HEK293 (cell line): ENCODE data around the gene LRCH2.

ENCODE experiments used
- GFI1B ChIP-seq: fragments of 450-650 bp; formaldehyde crosslinking; IDR thresholded peaks from 2 replicates; pipeline ENCODE4 v1.5.1; 2016; ENCODE audit warnings: missing biosample characterization, missing genetic modification characterization
- SP7 ChIP-seq: fragments of 450-650 bp; formaldehyde crosslinking; IDR thresholded peaks from 2 replicates; pipeline ENCODE4 v1.5.1; 2016; ENCODE audit warnings: missing biosample characterization, missing genetic modification characterization
- ZBTB17 ChIP-seq: fragments of 450-650 bp; formaldehyde crosslinking; IDR thresholded peaks from 2 replicates; pipeline ENCODE4 v1.5.1; 2016; ENCODE audit warnings: missing biosample characterization, missing genetic modification characterization
- TF ChIP-seq, protein P1 (sequence below): fragments of 450-650 bp; formaldehyde crosslinking; IDR thresholded peaks from 2 replicates; pipeline ENCODE4 v1.5.1; 2016; ENCODE audit warnings: missing biosample characterization, missing genetic modification characterization

DNA sequence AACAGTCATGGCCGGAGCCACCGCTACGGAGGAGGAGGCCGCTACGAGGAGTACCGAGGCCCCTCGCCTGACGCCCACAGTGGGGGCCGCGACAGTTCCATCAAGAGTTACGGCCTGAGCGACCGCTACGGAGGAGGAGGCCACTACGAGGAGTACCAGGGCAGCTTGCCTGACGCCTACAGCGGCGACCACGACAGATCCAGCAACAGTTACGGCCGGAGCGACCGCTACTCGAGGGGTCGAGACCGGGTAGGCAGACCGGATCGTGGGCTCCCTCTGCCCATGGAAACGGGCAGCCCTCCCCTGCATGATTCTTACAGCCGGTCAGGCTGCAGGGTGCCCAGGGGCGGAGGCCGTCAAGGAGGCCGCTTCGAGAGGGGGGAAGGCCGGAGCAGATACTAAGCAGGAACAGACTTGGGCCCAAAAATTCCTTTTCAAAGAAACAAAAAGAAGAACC lies 41.6 kb downstream of the LRCH2 start:
- no peak for TF ChIP-seq GFI1B (tag by site-specific recombination)
- TF ChIP-seq SP7 (tag by site-specific recombination): no peak
- TF ChIP-seq, protein P1, sequence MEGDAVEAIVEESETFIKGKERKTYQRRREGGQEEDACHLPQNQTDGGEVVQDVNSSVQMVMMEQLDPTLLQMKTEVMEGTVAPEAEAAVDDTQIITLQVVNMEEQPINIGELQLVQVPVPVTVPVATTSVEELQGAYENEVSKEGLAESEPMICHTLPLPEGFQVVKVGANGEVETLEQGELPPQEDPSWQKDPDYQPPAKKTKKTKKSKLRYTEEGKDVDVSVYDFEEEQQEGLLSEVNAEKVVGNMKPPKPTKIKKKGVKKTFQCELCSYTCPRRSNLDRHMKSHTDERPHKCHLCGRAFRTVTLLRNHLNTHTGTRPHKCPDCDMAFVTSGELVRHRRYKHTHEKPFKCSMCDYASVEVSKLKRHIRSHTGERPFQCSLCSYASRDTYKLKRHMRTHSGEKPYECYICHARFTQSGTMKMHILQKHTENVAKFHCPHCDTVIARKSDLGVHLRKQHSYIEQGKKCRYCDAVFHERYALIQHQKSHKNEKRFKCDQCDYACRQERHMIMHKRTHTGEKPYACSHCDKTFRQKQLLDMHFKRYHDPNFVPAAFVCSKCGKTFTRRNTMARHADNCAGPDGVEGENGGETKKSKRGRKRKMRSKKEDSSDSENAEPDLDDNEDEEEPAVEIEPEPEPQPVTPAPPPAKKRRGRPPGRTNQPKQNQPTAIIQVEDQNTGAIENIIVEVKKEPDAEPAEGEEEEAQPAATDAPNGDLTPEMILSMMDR (tag by site-specific recombination): no peak
- no peak for TF ChIP-seq ZBTB17 (tag by site-specific recombination)
